Activated CD8-positive, alpha-beta memory T cell treated with anti-CD3 and anti-CD28 coated beads for 4 hours (primary cell): ENCODE data around the gene ADARB2.

ENCODE experiments used
- DNase-seq, 2 donors: peaks; one replicate each; pipeline ENCODE4 v3.0.0-alpha.2; 2020; ENCODE audit warnings: low read depth in 2 of 2

Gene ADARB2

GRCh38 chr10:1736144-1736971, 967 bp downstream of the ADARB2 start:
- no peak for DNase-seq

GRCh38 chr10:1735562-1735961, 1.8 kb downstream of the ADARB2 start:
- DNase-seq = no peak

GRCh38 chr10:1734288-1734687, 3.0 kb downstream of the ADARB2 start:
- no peak for DNase-seq

GRCh38 chr10:1733720-1734119, 3.6 kb downstream of the ADARB2 start:
- DNase-seq = no peak

- DNase-seq = no peak
Measured at GRCh38 chr10:1732564-1732996, 4.7 kb downstream of the ADARB2 start.

- DNase-seq = no peak
Measured at GRCh38 chr10:1731592-1731991, 5.7 kb downstream of the ADARB2 start.

- DNase-seq = no peak
Measured at GRCh38 chr10:1729751-1730150, 7.6 kb downstream of the ADARB2 start.

- DNase-seq = no peak
Measured at GRCh38 chr10:1726861-1727260, 10.5 kb downstream of the ADARB2 start.

- no peak for DNase-seq
Measured at GRCh38 chr10:1724921-1725488, 12.3 kb downstream of the ADARB2 start.

GRCh38 chr10:1716839-1717238, 20.5 kb downstream of the ADARB2 start:
- DNase-seq = no peak

- no peak for DNase-seq
Measured at GRCh38 chr10:1715821-1716220, 21.5 kb downstream of the ADARB2 start.

GRCh38 chr10:1712944-1713671, 24.2 kb downstream of the ADARB2 start:
- no peak for DNase-seq

GRCh38 chr10:1712314-1712713, 25.0 kb downstream of the ADARB2 start:
- DNase-seq = no peak

GRCh38 chr10:1709161-1709560, 28.2 kb downstream of the ADARB2 start:
- DNase-seq = no peak

- DNase-seq = no peak
Measured at GRCh38 chr10:1708746-1709145, 28.6 kb downstream of the ADARB2 start.

GRCh38 chr10:1706711-1707110, 30.6 kb downstream of the ADARB2 start:
- no peak for DNase-seq

- no peak for DNase-seq
Measured at GRCh38 chr10:1706256-1706655, 31.1 kb downstream of the ADARB2 start.

GRCh38 chr10:1698185-1698584, 39.1 kb downstream of the ADARB2 start:
- no peak for DNase-seq

- no peak for DNase-seq
Measured at GRCh38 chr10:1696106-1696505, 41.2 kb downstream of the ADARB2 start.

- no peak for DNase-seq
Measured at GRCh38 chr10:1690086-1690485, 47.2 kb downstream of the ADARB2 start.

GRCh38 chr10:1688531-1688930, 48.8 kb downstream of the ADARB2 start:
- no peak for DNase-seq

- no peak for DNase-seq
Measured at GRCh38 chr10:1687623-1688150, 49.6 kb downstream of the ADARB2 start.

GRCh38 chr10:1687190-1687589, 50.1 kb downstream of the ADARB2 start:
- DNase-seq = no peak
